A673 (cell line): ENCODE results near the gene NDUFA11. TPM values are rescaled to one million over a fixed set of nuclear protein-coding genes. Genes with fewer than 3 reads are reported as not detected.

Experiments
- BruUV-seq: library from RNA; stranded (reverse); fragments of 400-500 nt; replicated peaks from 2 replicates; lab custom pipeline; 2021; lab: Mats Ljungman, UMichigan
- CTCF ChIA-PET: fragments of 300-600 bp; sonication (Branson Sonifier 250); formaldehyde crosslinking; loops from one replicate; lab custom pipeline; 2022; ENCODE audit warnings: antibody characterized with exemption; lab: Charles Lee
- POLR2A ChIA-PET: fragments of 300-600 bp; sonication (Branson Sonifier 250); formaldehyde crosslinking; loops from one replicate; lab custom pipeline; 2022; ENCODE audit warnings: antibody characterized with exemption; ENCODE audit not compliant: low non-redundant PET; lab: Charles Lee
- DNase-seq: peaks from one replicate; pipeline ENCODE4 v3.0.0-alpha.2; 2015; ENCODE audit warnings: low spot score
- H3K27ac ChIP-seq: fragments of 200-600 bp; sonication (generic); 2 replicates; pipeline ENCODE4 v1.5.1; 2016; ENCODE audit warnings: mixed run types, low read depth, mild to moderate bottlenecking, mixed read lengths, antibody characterized with exemption, low read length; ENCODE audit not compliant: poor library complexity, severe bottlenecking
- H3K27me3 ChIP-seq: fragments of 200-600 bp; sonication (generic); replicated peaks from 2 replicates; pipeline ENCODE4 v1.6.1; 2017; ENCODE audit warnings: mixed run types, low read depth, mild to moderate bottlenecking, mixed read lengths, antibody characterized with exemption, low read length; ENCODE audit not compliant: insufficient read depth, poor library complexity
- H3K36me3 ChIP-seq: fragments of 200-600 bp; sonication (generic); 2 replicates; pipeline ENCODE4 v1.6.1; 2016; ENCODE audit warnings: mixed run types, mild to moderate bottlenecking, mixed read lengths, antibody characterized with exemption, low read length; ENCODE audit not compliant: insufficient read depth, poor library complexity, severe bottlenecking
- H3K4me1 ChIP-seq: fragments of 200-600 bp; sonication (generic); 2 replicates; pipeline ENCODE4 v1.6.1; 2017; ENCODE audit warnings: mixed run types, mild to moderate bottlenecking, mixed read lengths, antibody characterized with exemption, low read length; ENCODE audit not compliant: insufficient read depth, poor library complexity, severe bottlenecking
- H3K4me3 ChIP-seq: fragments of 200-600 bp; sonication (generic); 2 replicates; pipeline ENCODE4 v1.5.1; 2016; ENCODE audit warnings: low read depth, mixed run types, mild to moderate bottlenecking, mixed read lengths, low read length; ENCODE audit not compliant: poor library complexity, severe bottlenecking
- H3K9me3 ChIP-seq: fragments of 200-600 bp; sonication (generic); 2 replicates; pipeline ENCODE4 v1.6.1; 2016; ENCODE audit warnings: mixed run types, low read depth, mild to moderate bottlenecking, mixed read lengths, antibody characterized with exemption, low read length; ENCODE audit not compliant: poor library complexity, severe bottlenecking
- CTCF ChIP-seq: fragments of 300-800, 200-600 bp; sonication (generic); conservative IDR thresholded peaks from 2 replicates; pipeline ENCODE4 v1.5.1; 2017; ENCODE audit warnings: low read depth, mild to moderate bottlenecking, antibody characterized with exemption, low read length, moderate library complexity, mixed read lengths
- EZH2 ChIP-seq: fragments of 200-600 bp; sonication (generic); IDR thresholded peaks from 2 replicates; pipeline ENCODE4 v1.6.1; 2017; ENCODE audit warnings: borderline replicate concordance, low read depth, mild to moderate bottlenecking, mixed read lengths, antibody characterized with exemption, low read length; ENCODE audit not compliant: poor library complexity, severe bottlenecking
- intact Hi-C: fragments of 100-400 bp; cut with micrococcal nuclease; formaldehyde crosslinking; loops from one replicate; pipeline ENCODE4 v1.10.0; 2022; ENCODE audit not compliant: unreplicated experiment
- total RNA-seq: library from RNA; stranded (reverse); gene quantifications from 2 replicates; pipeline ENCODE4 v1.2.3, GENCODE V29; 2021

The NDUFA11 gene
- total RNA-seq, 1 experiment from 2014 or later = 290 TPM

- H3K27ac ChIP-seq = no peak overlapping the region
- no peak overlapping the region for H3K4me3 ChIP-seq
- H3K4me1 ChIP-seq = no peaks in the 10 kb centered on the region
- ChIA-PET CTCF (no interaction called here), POLR2A (no interaction called here)
- intact Hi-C loops = no loop called here
- no peaks in the 10 kb centered on the region for H3K27me3 ChIP-seq
- no peaks in the 10 kb centered on the region for H3K9me3 ChIP-seq
- peaks cover 52% of the 10 kb centered on the region for H3K36me3 ChIP-seq
- no peak for TF ChIP-seq EZH2
- no peak for TF ChIP-seq CTCF
- no TSS peak for BruUV-seq
- no peak for DNase-seq
Measured at GRCh38 chr19:5917431-5918107, 14.0 kb upstream of the NDUFA11 start.

GRCh38 chr19:5916181-5916708 lies 12.7 kb upstream of the NDUFA11 start:
- TF ChIP-seq CTCF = no peak
- no peak for TF ChIP-seq EZH2
- ChIA-PET POLR2A (no interaction called here), CTCF (no interaction called here)
- peaks cover 46% of the 10 kb centered on the region for H3K36me3 ChIP-seq
- BruUV-seq = TSS peak; percentile 38
- no peaks in the 10 kb centered on the region for H3K9me3 ChIP-seq
- no peak overlapping the region for H3K4me3 ChIP-seq
- intact Hi-C loops = no loop called here
- H3K4me1 ChIP-seq = no peaks in the 10 kb centered on the region
- H3K27ac ChIP-seq = no peak overlapping the region
- H3K27me3 ChIP-seq = no peaks in the 10 kb centered on the region
- no peak for DNase-seq

- intact Hi-C loops = no loop called here
- Histone ChIP-seq H3K27ac (no peak overlapping the region), H3K27me3 (no peaks in the 10 kb centered on the region), H3K9me3 (no peaks in the 10 kb centered on the region), H3K4me3 (no peak overlapping the region), H3K4me1 (no peaks in the 10 kb centered on the region), H3K36me3 (peaks cover 46% of the 10 kb centered on the region)
- no peak for DNase-seq
- TF ChIP-seq EZH2 = no peak
- no peak for TF ChIP-seq CTCF
- ChIA-PET POLR2A (no interaction called here), CTCF (no interaction called here)
- no TSS peak for BruUV-seq
Measured at GRCh38 chr19:5915782-5916165, 12.2 kb upstream of the NDUFA11 start.
